ENCODE results near the gene DMBX1.

DNA sequence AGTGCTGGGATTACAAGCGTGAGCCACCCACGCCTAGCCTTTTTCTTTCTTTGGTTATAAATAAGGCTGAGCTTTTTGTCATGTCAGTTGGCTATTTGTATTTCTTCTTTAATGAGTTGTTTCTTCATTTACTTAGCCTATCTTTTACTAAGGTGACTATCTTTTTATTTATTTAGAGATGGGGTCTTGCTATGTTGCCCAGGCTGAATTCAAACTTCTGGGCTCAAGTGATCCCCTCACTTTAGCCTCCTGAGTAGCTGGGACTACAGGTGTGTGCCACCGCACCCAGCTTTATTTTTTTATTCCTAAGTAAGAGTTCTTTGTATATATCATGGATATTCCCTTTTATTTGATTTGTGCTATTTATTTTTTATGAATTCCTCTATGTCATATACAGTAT is 11.9 kb downstream of the DMBX1 start:
- TF ChIP-seq, protein P1, sequence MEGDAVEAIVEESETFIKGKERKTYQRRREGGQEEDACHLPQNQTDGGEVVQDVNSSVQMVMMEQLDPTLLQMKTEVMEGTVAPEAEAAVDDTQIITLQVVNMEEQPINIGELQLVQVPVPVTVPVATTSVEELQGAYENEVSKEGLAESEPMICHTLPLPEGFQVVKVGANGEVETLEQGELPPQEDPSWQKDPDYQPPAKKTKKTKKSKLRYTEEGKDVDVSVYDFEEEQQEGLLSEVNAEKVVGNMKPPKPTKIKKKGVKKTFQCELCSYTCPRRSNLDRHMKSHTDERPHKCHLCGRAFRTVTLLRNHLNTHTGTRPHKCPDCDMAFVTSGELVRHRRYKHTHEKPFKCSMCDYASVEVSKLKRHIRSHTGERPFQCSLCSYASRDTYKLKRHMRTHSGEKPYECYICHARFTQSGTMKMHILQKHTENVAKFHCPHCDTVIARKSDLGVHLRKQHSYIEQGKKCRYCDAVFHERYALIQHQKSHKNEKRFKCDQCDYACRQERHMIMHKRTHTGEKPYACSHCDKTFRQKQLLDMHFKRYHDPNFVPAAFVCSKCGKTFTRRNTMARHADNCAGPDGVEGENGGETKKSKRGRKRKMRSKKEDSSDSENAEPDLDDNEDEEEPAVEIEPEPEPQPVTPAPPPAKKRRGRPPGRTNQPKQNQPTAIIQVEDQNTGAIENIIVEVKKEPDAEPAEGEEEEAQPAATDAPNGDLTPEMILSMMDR (IDR thresholded peaks at IDR 0.05 in 8 of 11, conservative IDR thresholded peaks at IDR 0.05 in 3 of 11), result no peak
- TF ChIP-seq POLR2AphosphoS5 (IDR thresholded peaks at IDR 0.05) (no peak), POLR2A (IDR thresholded peaks at IDR 0.05) (no peak)
